NCI-H1105 (cell line): Measurements from ENCODE around the gene LMO3.

Source experiments
- DNase-seq: peaks from one replicate; lab custom pipeline; 2025; lab: John Stamatoyannopoulos, UW

The LMO3 gene

DNA sequence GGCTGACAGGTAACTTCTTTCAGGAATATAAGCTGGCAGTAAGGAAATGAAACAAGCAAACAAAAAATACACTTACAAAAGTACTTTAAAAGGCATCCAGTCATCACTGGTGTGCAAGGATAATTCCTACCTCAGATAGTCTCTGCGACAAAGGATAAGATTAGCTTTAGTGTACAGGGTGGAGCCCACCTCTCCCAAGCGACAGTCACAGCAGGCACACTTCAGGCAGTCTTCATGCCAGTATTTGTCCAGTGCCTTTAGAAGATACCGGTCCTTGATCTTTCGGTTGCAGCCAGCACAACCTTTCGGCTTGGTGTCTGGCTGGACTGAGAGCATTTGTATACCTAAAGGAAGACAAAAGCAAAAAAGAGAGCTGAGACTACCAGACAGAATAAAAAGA, 5.4 kb downstream of the LMO3 start:
- DNase-seq = no peak

DNA sequence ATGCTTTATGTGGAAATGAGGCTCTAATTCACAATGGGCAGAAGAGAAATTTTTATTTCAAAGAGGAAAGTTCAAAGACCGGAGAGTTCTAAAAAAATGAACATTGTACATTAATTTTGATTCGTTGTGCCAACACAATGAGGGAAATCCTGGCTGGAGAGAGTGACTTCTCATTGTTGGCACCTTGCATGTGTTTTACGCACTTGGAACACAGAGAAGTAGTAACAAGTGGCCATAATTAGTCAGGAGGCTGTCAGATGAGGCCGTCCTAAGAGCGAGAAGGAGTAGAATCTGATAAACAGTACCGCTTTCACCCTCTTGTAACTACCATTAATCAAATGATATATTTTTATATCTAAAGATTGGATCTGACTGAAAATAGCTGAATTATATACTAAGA, 6.9 kb downstream of the LMO3 start:
- DNase-seq = peak; percentile 71

DNA sequence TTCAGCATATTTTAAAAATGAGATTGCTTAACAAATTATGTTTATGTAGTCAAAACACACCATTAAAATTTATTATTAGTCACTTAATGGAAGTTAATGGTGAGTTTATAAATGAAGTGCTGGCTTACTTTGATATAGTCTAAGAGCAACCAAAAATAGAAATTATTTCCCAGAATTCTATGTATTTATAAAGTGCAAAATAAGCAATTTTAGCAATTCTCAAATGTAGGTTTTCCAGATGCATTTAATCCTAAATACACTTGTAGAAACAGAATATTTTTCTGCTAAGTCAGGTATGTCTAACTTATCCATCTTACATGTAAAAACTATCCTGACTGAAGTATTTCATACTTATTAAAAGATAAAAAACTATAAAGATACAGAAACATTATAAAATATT, 11.2 kb downstream of the LMO3 start:
- no peak for DNase-seq

GRCh38 chr12:16593546-16593945, 12.4 kb downstream of the LMO3 start:
- DNase-seq = no peak

GRCh38 chr12:16590645-16591044, 15.3 kb downstream of the LMO3 start:
- no peak for DNase-seq

GRCh38 chr12:16588812-16589211, 17.1 kb downstream of the LMO3 start:
- no peak for DNase-seq

- no peak for DNase-seq
Observed at GRCh38 chr12:16587514-16587913, 18.4 kb downstream of the LMO3 start.

DNA sequence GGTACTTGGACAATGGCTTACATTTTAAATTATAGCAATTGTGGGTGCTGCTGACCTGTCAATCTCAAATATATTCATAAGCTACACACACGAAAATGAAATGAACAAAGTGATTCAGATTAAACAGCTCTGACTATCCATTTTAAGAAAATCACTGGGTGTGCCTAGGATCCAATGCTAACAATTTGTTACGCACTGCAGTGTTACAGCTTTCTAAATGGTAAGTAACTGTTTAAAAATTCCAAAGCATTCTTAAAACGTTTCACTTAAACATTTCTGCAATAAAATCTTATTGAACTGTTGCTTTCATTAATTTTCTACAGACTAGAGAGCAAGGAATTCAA, 18.9 kb downstream of the LMO3 start:
- DNase-seq = no peak

DNA sequence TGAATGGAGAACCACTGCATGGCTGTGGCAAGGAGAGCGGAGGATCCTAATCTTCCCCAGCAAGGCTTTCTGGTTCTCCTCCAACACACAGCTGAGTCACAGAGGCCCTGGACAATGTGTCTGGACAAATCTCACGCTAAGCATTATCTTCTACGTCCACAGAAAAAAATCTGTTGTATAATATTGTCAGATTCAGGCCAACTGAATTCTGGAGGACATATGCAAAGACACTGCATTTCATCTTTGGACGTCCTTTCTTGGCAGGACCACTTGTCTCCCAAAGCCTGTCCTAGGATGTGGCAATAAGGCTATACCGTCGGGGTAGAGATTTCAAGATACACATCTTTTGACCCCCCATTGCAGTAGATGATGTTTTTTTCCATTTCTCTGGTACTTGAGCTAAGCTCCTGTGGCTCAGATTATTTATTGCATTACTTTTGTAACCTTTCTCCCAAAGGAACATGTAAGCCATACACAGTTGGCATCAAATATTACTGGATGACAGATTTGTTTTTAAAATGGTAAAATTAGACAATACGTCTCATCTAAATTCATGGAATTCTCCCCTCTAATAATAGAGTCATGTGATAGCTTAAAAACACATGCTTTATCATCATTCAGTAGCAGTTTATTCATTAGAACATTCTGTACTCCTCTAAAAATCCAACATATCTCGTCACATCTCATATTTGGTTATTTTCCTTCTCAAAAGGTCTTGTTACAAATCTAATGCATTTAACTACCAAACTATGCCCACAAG, 19.4 kb downstream of the LMO3 start:
- DNase-seq = no peak

DNA sequence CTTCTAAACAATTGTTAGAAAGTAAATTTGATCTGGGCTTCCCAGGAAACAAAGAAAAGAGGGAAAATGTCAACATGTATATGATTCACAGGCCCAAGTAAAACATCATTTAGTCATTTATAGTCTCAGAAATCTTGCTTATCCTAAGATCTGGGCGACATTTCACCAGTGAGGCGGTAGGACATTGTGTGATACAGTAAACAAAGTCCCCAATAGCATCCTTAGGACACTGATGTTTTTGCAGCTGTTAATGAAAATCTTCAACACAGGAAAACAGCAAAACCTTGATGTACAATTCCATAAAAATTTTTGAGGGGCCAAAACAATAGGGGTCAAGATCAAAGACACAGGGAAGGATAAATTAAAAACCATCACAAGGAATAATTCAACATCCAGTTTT, 20.2 kb downstream of the LMO3 start:
- no peak for DNase-seq

- DNase-seq = no peak
Observed at GRCh38 chr12:16583969-16584745, 21.8 kb downstream of the LMO3 start.

DNA sequence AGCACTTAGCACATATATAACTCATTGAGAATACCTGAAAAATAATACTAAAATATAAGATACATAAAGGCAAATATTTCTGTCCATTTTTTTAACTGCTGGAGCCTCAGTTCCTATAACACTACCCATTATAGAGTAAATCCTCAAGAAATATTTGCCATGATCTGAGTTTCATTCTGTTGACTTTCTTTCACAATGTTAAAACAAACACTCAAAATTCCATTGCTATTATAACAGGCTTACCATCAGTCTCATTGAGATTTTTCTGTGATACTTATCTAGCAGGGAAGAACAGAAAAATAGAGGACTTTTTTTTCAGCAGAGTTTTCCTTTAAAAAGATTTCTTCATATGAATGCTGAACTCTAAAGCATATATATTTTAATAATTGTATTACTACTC, 24.5 kb downstream of the LMO3 start:
- no peak for DNase-seq

DNA sequence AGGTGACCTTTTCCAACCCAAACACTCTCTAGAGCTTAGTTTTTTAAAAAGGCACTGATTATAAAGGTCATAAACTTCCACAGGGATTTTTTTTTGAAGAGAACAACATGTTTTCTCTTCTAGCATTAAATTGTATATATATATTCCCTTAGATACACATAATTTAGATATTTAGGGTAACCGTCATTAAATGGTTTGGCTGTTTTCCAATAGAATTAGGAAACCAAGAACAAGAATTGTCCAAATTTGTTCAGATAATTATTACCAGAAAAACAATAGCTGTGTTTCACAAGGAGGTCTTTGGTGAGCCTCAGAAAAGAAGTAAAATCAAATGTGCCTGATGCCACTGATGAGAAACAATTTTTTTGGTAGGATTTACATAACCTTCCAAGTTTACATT, 26.9 kb downstream of the LMO3 start:
- no peak for DNase-seq

DNA sequence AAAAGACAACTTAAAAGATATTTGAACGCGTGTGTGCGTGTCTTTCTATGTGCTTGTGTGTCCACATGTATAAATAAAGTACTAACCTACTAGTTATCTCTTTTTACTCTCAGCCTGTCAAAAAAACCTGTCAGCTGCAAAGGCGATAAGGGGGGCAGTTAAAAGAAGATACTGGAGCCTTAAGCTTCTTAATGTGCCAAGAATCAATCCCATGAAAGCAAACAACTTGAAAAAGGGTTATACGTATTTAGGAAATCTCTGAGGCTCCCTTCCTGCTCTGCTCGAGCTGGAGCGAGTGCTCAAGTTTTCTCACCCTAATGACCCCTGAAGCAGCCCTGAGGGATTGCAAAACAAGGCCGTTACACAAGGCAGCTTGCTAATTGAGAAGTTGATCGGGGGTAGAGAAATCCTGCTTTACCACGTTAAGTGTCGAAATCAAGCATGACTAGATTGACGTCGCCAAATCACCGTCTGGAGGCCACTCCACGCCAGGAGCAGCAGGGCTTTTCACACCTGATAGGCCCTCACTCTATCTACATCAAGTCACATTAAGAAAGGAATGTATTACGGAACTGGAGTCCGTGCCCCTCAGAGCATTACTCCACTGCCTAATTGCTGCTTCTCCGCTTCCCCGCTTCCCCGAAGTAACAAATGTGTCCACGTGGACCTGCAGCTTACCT, 32.4 kb downstream of the LMO3 start:
- no peak for DNase-seq

- no peak for DNase-seq
Observed at GRCh38 chr12:16568873-16569272, 37.1 kb downstream of the LMO3 start.

GRCh38 chr12:16564675-16565074, 41.3 kb downstream of the LMO3 start:
- no peak for DNase-seq

GRCh38 chr12:16563504-16563903, 42.5 kb downstream of the LMO3 start:
- DNase-seq = no peak

GRCh38 chr12:16562921-16563320, 43.0 kb downstream of the LMO3 start:
- no peak for DNase-seq

DNA sequence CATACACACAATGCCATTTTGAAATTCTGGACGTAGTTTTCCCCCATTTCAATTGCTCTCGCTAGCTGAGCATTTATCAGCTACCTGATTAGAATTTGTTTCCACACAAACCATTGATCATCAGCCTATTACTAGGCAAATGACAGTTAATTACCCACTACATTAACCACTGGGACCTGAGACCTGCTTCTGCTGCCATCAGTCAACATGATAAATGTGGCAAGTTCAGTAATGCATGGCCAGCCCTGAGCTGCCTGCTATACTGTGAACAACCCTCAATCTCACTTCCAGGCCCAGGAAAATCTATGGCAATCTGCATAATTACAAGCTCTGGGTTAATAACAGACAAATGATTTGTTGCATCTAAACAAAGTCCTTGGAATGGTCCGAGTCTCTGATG, 43.5 kb downstream of the LMO3 start:
- DNase-seq = no peak

DNA sequence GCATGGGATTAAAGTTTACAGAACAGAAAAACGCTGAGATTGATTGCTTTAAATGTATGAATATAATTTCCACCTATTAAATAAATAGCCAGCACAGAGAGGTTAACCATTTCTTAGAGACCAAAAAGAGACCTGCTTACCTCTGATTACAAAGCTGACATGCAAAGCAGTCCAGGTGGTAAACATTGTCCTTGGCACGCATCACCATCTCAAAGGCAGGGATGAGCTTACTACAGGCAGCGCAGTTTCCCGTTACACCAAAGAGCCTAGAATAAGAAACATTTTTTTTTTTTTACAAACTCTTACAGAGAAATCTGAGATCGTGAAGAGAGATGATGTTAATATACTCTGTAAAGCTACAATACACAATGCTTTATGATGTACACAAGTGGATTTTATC, 45.7 kb downstream of the LMO3 start:
- DNase-seq = no peak

GRCh38 chr12:16555630-16556029, 50.3 kb downstream of the LMO3 start:
- no peak for DNase-seq

GRCh38 chr12:16553457-16553856, 52.5 kb downstream of the LMO3 start:
- no peak for DNase-seq

- DNase-seq = no peak
Observed at GRCh38 chr12:16552301-16552700, 53.7 kb downstream of the LMO3 start.
